GM18508 (cell line): ENCODE results near the gene RPTOR.
"Not testable (repeated sequence)": the region's sequence is repeated elsewhere in the genome, so short reads cannot be mapped to it uniquely, and the experiment has no call there.

Experiments
- ATAC-seq: cut with Tn5 transposase; IDR thresholded peaks from one replicate; pipeline ENCODE4 v1.9.1; 2021; ENCODE audit warnings: moderate number of reproducible peaks; ENCODE audit not compliant: insufficient read depth, unreplicated experiment

Gene RPTOR

DNA sequence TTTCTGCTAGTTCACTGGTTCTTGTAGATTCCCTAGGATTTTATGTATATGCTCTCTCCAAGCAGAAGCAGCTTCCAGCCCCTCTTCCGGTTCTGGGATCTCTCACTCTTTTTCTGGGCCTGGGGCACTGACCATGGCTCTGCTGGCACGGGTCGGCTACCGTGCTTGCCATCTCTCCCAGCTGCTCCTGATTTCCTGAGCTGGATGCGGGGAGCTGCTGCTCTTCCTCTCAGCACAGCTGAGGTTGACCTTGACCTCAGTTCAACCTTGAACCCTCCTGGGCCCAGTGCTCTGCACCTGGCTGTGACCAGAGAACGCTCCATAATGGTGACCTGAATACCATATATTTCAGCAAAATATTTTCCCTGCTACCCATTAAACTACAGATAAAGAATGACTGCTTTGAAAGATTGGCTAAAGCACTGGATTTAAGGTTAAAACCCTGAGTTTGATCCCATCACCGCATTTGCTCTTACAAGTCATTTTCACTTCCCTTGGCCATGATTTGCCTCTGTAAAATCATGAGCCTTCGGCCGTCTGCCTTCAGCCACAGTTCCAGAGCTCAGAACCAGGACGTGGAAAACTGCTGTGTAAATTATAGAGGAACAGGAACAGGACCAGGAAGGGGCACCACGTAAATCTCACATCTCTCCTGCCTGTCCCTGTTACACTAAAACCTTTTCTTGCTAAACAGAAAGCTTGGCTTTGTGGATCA lies 316.2 kb downstream of the RPTOR start:
- no peak for ATAC-seq

DNA sequence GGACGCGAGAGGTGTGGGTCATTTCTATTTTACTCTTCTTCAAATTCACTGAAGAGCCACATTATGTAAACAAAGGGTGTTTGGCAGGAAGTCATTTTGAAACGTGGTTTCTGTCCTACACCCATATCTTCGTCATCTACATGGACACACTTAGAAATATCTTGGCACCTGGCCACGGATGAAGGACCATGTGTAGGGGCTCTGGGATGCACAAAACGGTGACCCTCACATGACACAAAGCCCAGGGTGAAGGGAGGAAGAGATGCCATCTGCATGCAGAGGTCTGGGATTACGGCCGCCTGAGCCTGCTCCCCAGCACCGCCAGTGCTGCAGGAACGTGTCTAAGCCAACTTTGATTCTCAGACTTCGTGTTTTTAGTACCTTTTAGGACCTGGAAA lies 316.8 kb downstream of the RPTOR start:
- ATAC-seq = no peak

DNA sequence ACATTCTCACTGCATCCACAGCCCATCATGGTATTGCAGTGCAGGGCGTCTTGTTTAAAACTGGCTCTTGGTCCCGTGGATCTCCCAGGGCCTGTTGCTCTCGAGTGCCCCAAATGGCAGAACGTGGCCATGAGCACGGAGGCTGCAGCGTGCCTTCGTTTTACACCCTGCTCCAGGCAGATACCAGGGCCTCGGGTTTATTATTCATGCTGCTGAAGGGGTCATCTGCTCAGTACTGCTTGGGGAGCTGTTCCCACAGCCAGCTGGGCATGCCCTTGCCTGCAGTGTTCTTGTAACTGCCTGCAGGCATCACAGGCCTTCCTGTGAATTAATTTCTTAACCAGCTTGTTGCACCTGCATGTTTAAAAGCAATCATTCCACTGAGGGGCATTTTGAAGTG lies 317.3 kb downstream of the RPTOR start:
- ATAC-seq = no peak

DNA sequence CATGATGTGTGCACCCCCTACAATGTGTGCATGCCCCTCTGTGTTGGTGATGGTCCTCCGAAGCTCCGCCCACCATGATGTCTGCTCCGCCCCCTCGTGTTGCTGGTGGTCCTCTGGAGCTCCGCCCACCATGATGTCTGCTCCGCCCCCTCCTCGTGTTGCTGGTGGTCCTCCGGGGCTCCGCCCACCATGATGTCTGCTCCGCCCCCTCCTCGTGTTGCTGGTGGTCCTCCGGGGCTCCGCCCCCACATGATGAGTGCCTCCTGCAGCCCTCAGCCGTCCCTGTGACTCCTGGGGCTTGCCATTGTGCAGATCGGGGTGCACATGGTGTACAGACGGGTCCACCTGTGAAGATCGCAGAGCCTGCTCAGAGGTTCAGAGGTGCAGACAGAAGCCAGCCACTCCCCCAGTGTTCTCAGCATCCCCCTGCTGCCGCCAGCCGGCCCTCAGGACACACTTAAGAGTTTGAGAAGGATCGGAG lies 317.9 kb downstream of the RPTOR start:
- ATAC-seq = no peak

DNA sequence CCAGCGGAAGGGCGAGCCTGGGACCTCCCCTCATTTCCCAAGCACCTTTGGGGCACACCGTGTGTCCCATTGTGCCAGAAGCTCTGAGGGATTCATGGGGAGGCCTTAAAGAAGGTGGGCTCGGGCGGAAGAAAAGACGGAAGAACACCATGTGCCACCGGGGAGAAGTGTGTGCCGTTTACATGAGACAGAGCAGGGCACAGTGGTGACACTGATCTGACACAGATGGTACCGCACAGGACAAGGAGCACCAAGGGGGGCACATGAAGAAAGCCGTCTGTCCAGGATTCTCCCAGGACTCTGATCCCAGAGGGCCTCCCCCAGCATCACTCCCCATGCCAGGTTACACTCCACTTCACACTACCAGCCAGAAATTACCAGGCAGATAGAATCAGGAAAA lies 318.3 kb downstream of the RPTOR start:
- no peak for ATAC-seq

DNA sequence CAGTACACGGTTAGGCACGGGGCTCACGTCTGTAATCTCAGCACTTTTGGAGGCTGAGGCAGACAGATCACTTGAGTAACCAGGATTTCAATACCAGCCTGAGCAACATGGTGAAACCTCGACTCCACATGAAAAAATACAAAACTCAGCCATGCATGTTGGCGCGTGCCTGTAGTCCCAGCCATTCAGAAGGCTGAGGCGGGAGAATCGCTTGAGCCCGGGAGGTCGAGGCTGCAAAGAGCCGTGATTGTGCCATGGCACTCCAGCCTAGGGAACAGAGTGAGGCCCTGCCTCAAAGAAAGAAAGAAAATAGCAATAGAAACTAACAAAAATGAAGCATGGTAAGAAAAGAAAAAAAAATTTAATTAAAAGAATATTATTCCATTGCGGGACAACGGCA lies 319.0 kb downstream of the RPTOR start:
- no peak for ATAC-seq

DNA sequence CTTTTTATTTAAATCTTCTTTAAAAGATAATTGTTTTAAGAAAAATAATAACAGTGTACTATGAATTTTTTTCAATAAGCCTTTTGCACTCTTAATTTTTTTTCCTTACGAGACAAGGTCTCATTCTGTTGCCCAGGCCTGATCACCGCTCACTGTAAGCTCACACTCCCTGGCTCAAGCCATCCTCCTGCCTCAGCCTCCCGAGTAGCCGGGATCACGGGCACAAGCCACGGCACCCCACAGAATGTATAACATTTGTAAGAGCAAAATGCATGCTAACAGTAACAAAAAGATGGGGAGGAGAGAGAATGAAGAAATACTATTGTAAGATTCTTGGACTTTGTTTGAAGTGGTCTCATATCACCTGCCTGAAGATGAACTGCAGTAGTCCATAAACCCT lies 320.1 kb downstream of the RPTOR start:
- ATAC-seq = no peak

DNA sequence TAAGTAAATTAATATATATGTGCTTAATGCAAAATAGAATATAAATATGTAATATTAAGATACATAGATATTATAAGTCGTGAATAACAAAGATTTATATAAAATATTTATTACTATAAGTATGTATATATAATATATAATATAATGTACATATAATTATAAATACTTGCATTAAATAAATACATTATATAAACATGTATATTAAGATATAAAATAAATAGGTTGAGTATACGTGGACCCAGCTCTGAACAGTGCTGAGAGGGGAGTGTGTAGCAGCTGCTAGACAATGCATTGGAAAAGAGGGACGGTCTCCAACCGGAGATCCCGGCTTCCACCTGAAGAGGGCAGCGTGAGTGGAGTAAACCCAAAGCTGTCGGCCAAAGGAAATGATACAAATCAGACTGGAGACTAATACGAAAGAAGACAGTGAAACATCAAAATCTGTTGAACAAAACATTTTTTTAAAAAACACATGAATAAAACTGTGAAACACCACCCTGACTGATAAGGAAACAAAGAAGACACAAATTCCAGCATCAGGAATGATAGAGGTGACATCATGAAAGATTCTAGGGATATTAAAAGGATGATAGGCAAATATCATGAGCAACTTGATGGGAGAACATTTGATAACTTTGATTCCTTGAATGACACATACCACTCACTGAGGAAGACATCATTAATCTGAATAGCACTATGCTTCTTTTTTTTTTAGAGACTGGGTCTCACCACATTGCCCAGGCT lies 321.6 kb downstream of the RPTOR start:
- no peak for ATAC-seq

DNA sequence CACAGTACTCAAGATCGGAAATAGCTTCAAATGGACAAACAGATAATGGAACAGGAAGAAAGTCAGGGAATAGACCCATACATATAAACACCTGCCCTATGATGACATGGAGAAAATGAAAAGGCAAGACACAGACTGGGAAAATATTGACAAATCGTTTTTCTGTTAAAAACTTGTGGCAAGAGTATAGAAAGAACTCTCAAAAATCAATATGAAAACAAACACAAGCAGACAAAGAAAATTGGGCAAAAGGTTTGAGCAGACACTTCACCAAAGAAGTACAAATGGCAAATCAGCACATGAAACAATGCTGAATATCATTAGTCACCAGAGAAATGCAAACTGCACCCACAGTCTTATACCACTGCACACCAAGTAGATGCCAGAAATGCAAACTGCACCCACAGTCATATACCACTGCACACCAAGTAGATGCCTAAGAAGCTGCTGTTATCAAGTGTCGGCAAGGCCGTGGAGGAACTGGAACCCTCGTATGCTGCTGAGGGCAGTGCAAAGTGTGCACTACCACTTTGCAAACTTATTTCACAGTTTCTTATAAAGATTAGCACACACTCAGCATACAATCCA lies 323.5 kb downstream of the RPTOR start:
- ATAC-seq = no peak

DNA sequence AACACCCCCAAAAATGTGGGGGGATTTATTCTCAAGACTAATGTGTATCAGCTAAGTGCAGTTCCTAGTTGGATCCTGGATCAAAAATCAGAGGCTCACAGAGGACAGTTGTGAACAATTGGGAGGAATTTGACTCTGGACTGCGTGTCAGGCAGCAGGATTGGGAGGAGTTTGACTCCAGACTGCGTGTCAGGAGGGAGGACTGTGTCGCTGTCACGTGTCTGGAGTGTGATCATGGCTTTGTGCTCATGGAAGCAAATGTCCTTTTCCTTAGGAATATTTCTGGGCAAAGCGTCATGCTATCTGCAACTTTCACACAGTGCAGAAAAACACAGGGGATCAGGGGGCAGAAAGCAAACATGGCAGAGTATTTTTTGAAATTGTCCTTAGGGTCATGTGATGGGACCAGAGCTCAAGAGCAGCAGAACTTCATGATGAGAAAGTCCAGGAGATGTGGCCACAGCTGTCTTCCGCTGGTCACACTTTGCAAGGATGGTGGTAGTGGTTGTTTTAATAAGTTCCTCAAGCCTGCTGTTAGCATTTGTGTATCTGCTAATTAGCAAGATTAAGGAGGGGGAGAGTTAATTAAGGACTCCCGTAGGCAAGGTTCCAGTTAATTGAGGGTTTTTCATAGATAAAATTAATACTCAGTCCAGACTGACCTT lies 325.0 kb downstream of the RPTOR start:
- ATAC-seq = no peak

DNA sequence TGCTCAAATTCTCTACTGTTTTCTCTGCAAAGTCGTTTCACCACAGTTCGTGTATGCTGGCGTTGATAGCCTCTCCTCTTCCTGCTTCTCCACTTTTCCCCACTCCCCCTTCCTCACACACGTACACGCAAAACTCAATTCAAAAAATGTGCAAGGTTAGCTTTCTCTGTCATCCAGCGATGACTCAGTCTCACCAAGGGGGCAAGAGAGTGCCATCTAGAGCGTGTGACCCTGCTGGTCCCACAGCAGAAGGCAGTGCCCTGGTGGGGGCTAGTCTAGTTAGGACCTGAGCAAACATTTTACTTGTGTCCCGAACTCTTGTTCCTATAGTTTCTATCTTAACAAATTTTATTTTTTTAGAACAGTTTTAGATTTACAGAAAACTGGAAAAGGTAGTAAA lies 325.8 kb downstream of the RPTOR start:
- no peak for ATAC-seq

DNA sequence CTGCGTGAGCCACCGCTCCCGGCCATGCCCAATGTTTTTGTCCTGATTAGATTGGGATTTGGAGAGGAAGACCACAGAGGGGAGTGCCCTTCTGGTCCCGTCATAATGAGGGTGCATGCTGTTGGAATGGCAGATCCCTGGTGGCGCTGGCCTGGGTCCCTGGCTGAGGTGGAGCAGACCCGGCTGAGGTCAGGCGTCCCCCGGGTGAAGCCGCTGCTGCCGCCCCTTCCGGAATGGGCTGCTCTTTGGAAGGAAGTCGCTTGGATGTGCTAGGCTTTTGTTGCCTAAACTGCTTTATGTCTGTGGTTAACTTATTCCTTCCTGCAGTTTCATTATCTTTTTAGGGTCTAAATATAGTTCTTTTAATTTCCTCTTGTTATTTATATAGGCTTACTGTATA lies 326.7 kb downstream of the RPTOR start:
- no peak for ATAC-seq

DNA sequence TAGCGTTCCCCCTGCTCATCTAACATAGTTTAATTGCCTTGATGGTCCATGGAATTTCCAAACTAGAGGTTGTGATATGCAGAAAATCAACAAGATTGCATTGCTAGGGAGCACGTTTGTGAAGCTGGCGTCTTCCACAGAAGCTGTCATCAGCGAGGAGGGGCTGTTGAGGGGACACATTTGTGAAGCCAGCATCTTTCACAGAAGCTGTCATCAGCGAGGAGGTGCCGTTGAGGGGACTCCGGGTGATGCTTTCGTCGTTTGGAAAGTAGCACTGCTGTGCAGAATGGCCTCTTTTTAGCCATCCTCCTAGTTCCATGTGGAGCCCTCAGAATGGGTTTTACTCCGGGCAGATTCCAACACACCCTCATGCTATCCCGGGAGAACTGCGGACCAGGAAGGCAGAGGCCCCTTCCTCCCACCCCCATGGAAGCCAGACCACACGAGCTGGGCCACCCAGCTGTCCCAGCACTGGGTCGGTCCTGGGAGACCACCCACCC lies 327.4 kb downstream of the RPTOR start:
- no peak for ATAC-seq

DNA sequence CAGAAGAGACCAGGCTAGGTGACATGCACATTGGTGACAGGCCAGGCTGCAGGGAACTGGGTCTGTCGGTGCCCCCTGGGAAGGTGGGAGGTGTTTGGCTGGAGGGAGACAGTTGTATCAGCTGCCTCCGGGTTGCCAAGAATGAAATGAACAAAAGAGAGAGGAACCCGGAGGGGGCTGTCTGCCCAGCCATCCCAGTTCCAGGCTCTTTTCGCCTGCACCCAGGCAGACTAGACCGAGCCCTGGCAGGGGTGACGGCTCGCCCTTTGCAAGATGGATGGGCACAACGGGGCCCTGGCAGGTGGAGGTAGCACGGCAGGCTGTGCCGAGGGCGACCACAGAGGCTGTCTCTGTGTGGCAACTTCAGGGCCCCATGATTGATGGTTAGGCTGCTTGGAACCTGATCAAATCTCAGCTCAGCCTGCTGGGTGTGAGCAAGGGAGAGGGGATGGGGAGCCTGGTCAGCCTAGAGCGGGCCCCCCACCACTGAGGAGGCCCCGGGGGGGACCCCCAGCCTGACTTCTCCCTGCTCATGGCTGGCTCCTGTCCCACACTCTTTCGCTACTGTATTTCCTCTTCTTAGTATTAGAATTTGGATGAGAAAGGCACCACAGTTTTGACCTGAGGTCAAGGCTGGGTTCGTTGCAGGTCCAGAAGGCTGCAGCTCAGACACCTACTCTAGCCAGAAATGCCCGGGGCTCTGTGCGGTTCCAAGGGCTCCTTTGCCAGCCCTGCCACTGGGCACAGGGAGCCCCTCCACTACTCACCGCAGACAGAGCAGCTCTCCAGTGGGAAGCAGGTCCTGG lies 328.1 kb downstream of the RPTOR start:
- ATAC-seq = no peak

DNA sequence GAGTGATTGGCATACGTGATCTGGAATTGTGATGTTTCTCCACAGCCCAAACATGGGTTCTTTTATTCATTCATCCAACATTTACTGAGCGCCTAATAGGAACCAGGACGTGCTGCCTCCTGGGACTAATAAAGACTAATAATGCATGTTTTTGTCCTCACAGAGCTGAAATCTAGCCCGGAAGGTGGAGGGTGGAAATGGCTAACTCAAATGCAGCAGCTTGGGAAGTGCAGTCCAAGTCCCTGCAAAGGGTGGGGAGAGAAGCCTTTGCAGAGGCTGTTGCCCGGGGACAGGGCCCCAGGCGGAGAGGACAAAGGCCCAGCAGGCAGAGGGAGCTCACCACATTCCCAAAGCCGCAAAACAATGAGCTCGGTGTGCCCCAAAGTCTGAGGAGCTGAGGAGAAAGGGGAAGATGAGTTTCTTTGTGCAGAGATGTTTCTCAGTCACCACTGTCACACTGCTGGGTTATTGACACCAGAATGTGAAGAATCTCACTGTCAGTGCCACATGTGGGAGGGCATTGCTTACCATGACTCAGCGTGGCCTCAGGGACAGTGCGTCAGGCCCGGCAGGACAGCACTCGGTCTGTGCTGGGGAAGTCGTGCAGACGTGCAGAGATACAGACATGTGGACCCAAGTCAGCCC lies 328.8 kb downstream of the RPTOR start:
- no peak for ATAC-seq

DNA sequence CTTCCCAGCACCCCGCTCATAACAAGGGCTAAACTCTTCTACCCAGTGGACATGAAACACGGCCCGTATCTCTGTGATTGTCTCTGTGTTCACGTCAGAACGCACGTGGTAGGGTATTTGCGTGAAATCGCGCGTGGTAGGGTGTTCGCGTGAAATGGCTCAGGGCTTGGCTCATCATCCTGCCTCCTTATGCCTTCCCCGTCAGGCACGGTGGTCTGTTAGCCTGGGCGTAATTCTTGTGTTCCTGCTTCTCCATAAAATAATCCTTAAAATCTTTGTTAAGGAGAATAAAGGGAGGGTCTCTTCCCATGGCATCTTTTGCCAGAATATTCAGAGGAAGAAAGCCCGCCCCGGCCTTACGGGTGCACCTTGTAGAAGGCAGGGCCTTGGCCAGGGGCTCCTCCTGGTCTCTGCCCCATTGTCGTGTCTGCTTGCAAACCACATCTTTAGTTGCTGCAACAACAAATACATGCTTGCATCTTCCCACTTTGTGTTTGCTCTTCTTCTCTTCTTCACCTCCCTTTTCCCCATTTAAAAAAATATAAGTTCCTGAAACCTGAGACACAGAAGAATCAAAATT lies 330.3 kb downstream of the RPTOR start:
- ATAC-seq = no peak

DNA sequence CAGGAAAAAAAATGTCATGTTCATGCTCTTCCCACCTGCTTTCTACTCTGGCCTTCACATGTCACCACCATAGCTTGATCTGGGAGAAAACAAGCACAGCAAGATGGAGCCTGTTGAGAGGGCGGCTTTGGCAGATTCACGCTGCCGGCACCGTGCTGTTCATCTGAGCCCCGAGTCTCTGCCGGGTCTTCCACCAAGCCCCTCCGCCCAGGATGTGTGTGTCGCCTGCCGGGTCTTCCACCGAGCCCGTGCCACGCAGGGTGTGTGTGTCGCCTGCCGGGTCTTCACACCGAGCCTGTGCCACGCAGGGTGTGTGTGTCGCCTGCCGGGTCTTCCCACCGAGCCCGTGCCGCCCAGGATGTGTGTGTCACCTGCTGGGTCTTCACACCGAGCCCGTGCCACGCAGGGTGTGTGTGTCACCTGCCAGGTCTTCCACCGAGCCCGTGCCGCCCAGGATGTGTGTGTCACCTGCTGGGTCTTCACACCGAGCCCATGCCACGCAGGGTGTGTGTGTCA lies 330.9 kb downstream of the RPTOR start:
- ATAC-seq = not testable (repeated sequence)

DNA sequence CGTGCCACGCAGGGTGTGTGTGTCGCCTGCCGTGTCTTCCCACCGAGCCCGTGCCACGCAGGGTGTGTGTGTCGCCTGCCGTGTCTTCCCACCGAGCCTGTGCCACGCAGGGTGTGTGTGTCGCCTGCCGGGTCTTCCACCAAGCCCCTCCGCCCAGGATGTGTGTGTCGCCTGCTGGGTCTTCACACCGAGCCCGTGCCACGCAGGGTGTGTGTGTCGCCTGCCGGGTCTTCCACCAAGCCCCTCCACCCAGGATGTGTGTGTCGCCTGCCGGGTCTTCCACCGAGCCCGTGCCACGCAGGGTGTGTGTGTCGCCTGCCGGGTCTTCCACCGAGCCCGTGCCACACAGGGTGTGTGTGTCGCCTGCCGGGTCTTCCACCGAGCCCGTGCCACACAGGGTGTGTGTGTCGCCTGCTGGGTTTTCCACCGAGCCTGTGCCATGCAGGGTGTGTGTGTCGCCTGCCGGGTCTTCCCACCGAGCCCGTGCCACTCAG lies 331.9 kb downstream of the RPTOR start:
- not testable (repeated sequence) for ATAC-seq
